Stomach (tissue), 4 donors: ENCODE results near the gene SPARCL1.

Experiments used
- CTCF ChIP-seq, 7 experiments: fragments of 450-650 bp in 4 of 7; fragments of 200-600 bp in 3 of 7; sonication (generic) in 3 of 7; IDR thresholded peaks; one replicate each; pipeline ENCODE4 v1.5.1; 2016 to 2019; ENCODE audit warnings: antibody characterized with exemption in 7 of 7, control low read depth in 2 of 7, mild to moderate bottlenecking in 1 of 7
- EP300 ChIP-seq: sonication (generic); formaldehyde crosslinking; IDR thresholded peaks from one replicate; pipeline ENCODE4 v1.6.1; 2017; ENCODE audit warnings: antibody characterized with exemption
- POLR2A ChIP-seq, 4 donors: fragments of 450-650 bp; IDR thresholded peaks; one replicate each; pipeline ENCODE4 v1.6.1; 2016; ENCODE audit warnings: antibody characterized with exemption in 4 of 4, control low read depth in 2 of 4, mild to moderate bottlenecking in 1 of 4, moderate library complexity in 1 of 4

GRCh38 chr4:87566276-87566675 is 37.1 kb upstream of the SPARCL1 start:
- TF ChIP-seq CTCF (IDR thresholded peaks at IDR 0.05) (no peak), POLR2A (IDR thresholded peaks at IDR 0.05) (no peak), EP300 (no peak)
